Measurements from ENCODE around the gene PTPRD. TPM values are rescaled to one million over a fixed set of nuclear protein-coding genes. Genes with fewer than 3 reads are reported as not detected.

PTPRD gene
- total RNA-seq, 4 donors from 2014 or later: 0.72 to 8.0 (median 3.0) TPM

- H3K4me3 ChIP-seq (ENCODE audit: low read depth, poor library complexity, severe bottlenecking): no peak overlapping the region
- no peak for DNase-seq (ENCODE audit: low spot score in 2 of 2)
- TF ChIP-seq, protein P1, sequence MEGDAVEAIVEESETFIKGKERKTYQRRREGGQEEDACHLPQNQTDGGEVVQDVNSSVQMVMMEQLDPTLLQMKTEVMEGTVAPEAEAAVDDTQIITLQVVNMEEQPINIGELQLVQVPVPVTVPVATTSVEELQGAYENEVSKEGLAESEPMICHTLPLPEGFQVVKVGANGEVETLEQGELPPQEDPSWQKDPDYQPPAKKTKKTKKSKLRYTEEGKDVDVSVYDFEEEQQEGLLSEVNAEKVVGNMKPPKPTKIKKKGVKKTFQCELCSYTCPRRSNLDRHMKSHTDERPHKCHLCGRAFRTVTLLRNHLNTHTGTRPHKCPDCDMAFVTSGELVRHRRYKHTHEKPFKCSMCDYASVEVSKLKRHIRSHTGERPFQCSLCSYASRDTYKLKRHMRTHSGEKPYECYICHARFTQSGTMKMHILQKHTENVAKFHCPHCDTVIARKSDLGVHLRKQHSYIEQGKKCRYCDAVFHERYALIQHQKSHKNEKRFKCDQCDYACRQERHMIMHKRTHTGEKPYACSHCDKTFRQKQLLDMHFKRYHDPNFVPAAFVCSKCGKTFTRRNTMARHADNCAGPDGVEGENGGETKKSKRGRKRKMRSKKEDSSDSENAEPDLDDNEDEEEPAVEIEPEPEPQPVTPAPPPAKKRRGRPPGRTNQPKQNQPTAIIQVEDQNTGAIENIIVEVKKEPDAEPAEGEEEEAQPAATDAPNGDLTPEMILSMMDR (IDR thresholded peaks at IDR 0.05): no peak
- TF ChIP-seq POLR2A (IDR thresholded peaks at IDR 0.05): no peak
- WGBS, 2 donors: 74 to 75% methylated on average over 3 of the region's 3 CpGs
- intact Hi-C loops (cut with DNase I; ENCODE audit: low total_unique reads): no loop called here
Observed at GRCh38 chr9:9122230-9122875, 1490.4 kb downstream of the PTPRD start.

- TF ChIP-seq, protein P1 (IDR thresholded peaks at IDR 0.05): no peak
- TF ChIP-seq POLR2A (IDR thresholded peaks at IDR 0.05): no peak
- DNase-seq (ENCODE audit: low spot score in 2 of 2): no peak
- no peak overlapping the region for H3K4me3 ChIP-seq (ENCODE audit: low read depth, poor library complexity, severe bottlenecking)
- intact Hi-C loops (cut with DNase I; ENCODE audit: low total_unique reads): no loop called here
- WGBS, 2 donors: 39 to 43% methylated on average over 2 of the region's 2 CpGs
Observed at GRCh38 chr9:9117866-9118265, 1494.9 kb downstream of the PTPRD start.

- no peak overlapping the region for H3K4me3 ChIP-seq (ENCODE audit: low read depth, poor library complexity, severe bottlenecking)
- TF ChIP-seq POLR2A (IDR thresholded peaks at IDR 0.05): no peak
- TF ChIP-seq, protein P1 (IDR thresholded peaks at IDR 0.05): no peak
- intact Hi-C loops (cut with DNase I; ENCODE audit: low total_unique reads): no loop called here
- WGBS, 2 donors: 27 to 31% methylated on average over 3 of the region's 3 CpGs
- DNase-seq (ENCODE audit: low spot score in 2 of 2): no peak
Observed at GRCh38 chr9:9112001-9112720, 1500.6 kb downstream of the PTPRD start.

DNA sequence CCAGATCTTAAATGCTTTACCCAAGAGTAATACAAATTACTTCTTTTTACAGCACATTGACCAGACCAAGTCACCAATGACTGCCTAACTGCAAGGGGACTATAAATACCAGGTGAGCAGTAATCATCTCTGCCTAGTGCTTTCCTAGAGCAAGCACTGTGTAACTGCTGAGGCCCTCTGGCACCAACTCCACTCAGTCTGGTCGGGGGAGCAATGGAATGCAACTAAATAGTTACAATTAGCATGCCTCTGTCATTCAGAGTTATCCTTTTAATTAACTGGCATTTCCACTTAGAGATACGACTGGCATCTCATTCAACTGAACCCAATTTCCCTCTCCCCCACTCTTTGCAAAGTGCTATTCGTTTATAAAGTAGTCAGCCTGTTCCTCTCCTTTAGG, 1504.2 kb downstream of the PTPRD start:
- 10 to 11% methylated on average over 3 of the region's 3 CpGs for WGBS, 2 donors
- intact Hi-C loops (cut with DNase I; ENCODE audit: low total_unique reads): no loop called here
- DNase-seq (ENCODE audit: low spot score in 2 of 2): no peak
- TF ChIP-seq, protein P1 (IDR thresholded peaks at IDR 0.05): no peak
- TF ChIP-seq POLR2A (IDR thresholded peaks at IDR 0.05): no peak
- H3K4me3 ChIP-seq (ENCODE audit: low read depth, poor library complexity, severe bottlenecking): no peak overlapping the region

DNA sequence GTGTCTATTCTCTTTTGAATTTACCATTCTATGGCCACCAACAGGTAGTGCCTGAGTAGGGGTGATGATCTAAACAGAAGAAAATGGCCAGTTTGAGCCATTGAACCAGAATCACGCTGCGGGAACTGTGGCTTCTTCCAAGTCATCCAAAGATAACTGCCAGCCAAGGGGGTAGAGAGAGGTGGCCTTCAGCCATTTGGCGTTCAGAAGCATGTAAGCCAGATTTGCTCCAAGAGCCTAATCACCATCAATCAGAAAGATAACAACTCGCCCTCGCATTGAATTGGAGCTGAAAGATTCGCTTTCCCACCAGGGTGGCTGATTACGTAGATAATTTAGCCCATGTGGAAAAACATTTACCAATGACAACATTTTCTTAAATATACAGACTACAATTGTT, 1510.5 kb downstream of the PTPRD start:
- no peak overlapping the region for H3K4me3 ChIP-seq (ENCODE audit: low read depth, poor library complexity, severe bottlenecking)
- TF ChIP-seq, protein P1 (IDR thresholded peaks at IDR 0.05): no peak
- no peak for TF ChIP-seq POLR2A (IDR thresholded peaks at IDR 0.05)
- intact Hi-C loops (cut with DNase I; ENCODE audit: low total_unique reads): no loop called here
- 46 to 50% methylated on average over 7 of the region's 7 CpGs for WGBS, 2 donors
- DNase-seq (ENCODE audit: low spot score in 2 of 2): no peak
